Activated naive CD8-positive, alpha-beta T cell treated with anti-CD3 and anti-CD28 coated beads, Interleukin-2, amount 50 U/mL, for 16 hours (primary cell): ENCODE measurements around the gene RBFA.

Experiments used
- DNase-seq: peaks from one replicate; pipeline ENCODE4 v3.0.0-alpha.2; 2020; ENCODE audit warnings: low read depth, low spot score

RBFA gene

GRCh38 chr18:80074697-80075096, 40.5 kb downstream of the RBFA start:
- no peak for DNase-seq

GRCh38 chr18:80075940-80076339, 41.7 kb downstream of the RBFA start:
- no peak for DNase-seq

GRCh38 chr18:80076379-80076778, 42.1 kb downstream of the RBFA start:
- DNase-seq = no peak

DNA sequence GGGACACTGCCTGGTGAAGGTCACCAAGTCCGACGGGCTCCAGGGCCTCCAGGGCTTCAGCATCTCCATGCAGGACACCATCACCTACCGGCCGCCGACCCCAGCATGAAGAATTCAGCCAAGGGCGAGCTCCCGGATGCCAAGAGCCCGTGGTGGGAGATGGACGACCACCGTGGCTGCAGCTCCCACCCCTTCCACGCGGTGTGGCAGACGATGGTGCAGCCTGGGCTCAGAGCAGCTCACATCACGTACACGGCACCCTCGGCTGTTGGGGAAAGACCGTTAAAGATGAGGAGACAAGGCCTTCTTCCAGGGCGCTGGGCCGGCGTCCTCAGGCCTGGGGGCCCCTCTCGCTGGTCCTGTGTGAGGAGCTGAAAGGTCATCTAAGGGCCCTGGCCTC, 43.6 kb downstream of the RBFA start:
- DNase-seq = no peak
